Measurements from ENCODE around the gene SMIM22.

DNA sequence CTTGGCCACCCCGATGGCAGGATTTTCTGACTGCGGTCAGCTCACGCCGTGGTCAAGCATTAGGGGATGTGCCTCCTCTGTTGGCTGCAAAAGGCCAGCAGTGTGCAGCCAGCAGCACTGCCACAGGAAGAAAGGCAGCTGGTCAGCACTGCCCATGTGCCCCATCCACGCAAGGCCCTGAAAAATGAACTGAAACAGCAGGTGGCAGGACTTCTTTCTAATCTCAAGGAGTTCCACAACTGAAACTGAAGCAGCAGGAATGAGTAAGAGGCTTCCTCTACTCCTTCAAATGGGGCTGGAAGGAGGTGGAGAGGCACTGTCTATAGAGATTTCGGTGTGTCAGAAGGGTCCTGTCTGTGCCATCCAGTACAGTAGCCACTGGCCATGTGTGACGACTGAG, 31.4 kb upstream of the SMIM22 start:
- TF ChIP-seq, protein P1, sequence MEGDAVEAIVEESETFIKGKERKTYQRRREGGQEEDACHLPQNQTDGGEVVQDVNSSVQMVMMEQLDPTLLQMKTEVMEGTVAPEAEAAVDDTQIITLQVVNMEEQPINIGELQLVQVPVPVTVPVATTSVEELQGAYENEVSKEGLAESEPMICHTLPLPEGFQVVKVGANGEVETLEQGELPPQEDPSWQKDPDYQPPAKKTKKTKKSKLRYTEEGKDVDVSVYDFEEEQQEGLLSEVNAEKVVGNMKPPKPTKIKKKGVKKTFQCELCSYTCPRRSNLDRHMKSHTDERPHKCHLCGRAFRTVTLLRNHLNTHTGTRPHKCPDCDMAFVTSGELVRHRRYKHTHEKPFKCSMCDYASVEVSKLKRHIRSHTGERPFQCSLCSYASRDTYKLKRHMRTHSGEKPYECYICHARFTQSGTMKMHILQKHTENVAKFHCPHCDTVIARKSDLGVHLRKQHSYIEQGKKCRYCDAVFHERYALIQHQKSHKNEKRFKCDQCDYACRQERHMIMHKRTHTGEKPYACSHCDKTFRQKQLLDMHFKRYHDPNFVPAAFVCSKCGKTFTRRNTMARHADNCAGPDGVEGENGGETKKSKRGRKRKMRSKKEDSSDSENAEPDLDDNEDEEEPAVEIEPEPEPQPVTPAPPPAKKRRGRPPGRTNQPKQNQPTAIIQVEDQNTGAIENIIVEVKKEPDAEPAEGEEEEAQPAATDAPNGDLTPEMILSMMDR (IDR thresholded peaks at IDR 0.05 in 8 of 11, conservative IDR thresholded peaks at IDR 0.05 in 3 of 11) = no peak
- TF ChIP-seq POLR2A (IDR thresholded peaks at IDR 0.05) (no peak), POLR2AphosphoS5 (IDR thresholded peaks at IDR 0.05) (no peak)
